GM23338 (cell line): Measurements from ENCODE around the gene COBL. TPM values are rescaled to one million over a fixed set of nuclear protein-coding genes. Genes with fewer than 3 reads are reported as not detected.

Experiments
- ATAC-seq: fragments of 200-7000 bp; cut with Tn5 transposase; 3 replicates; pipeline ENCODE4 v1.9.1; 2020
- DNase-seq: peaks from one replicate; pipeline ENCODE4 v3.0.0-alpha.2; 2015; ENCODE audit warnings: low spot score
- H2AFZ ChIP-seq: fragments of 200-600 bp; sonication (generic); 2 replicates; pipeline ENCODE4 v1.8.0; 2016; ENCODE audit warnings: antibody characterized with exemption, mild to moderate bottlenecking, moderate library complexity
- H3F3A ChIP-seq: fragments of 200-600 bp; sonication (generic); replicated peaks from 2 replicates; pipeline ENCODE4 v1.8.0; 2017; ENCODE audit warnings: antibody characterized with exemption, mixed run types, low read depth
- H3K27ac ChIP-seq: fragments of 200-600 bp; sonication (generic); 2 replicates; pipeline ENCODE4 v1.6.1; 2016; ENCODE audit warnings: low read depth
- H3K27me3 ChIP-seq: fragments of 200-600 bp; sonication (generic); 2 replicates; pipeline ENCODE4 v1.8.0; 2016; ENCODE audit warnings: mild to moderate bottlenecking, mixed run types, moderate library complexity; ENCODE audit not compliant: insufficient read depth
- H3K36me3 ChIP-seq: fragments of 200-600 bp; sonication (generic); 2 replicates; pipeline ENCODE4 v1.8.0; 2016; ENCODE audit warnings: mild to moderate bottlenecking; ENCODE audit not compliant: insufficient read depth
- H3K4me1 ChIP-seq: fragments of 200-600 bp; sonication (generic); 2 replicates; pipeline ENCODE4 v1.8.0; 2016; ENCODE audit warnings: mild to moderate bottlenecking, moderate library complexity; ENCODE audit not compliant: insufficient read depth
- H3K4me2 ChIP-seq: fragments of 200-600 bp; sonication (generic); 2 replicates; pipeline ENCODE4 v1.7.1; 2017; ENCODE audit warnings: mixed run types
- H3K4me3 ChIP-seq: fragments of 200-600 bp; sonication (generic); 2 replicates; pipeline ENCODE4 v1.6.1; 2016; ENCODE audit warnings: mixed run types
- H3K79me2 ChIP-seq: fragments of 200-600 bp; sonication (generic); replicated peaks from 2 replicates; pipeline ENCODE4 v1.8.0; 2017; ENCODE audit warnings: mild to moderate bottlenecking; ENCODE audit not compliant: insufficient read depth
- H3K9me2 ChIP-seq: fragments of 200-600 bp; sonication (generic); 2 replicates; pipeline ENCODE4 v1.8.0; 2017; ENCODE audit not compliant: insufficient read depth
- H4K20me1 ChIP-seq: fragments of 200-600 bp; sonication (generic); replicated peaks from 2 replicates; pipeline ENCODE4 v1.8.0; 2017; ENCODE audit warnings: mild to moderate bottlenecking; ENCODE audit not compliant: insufficient read depth
- H3K27ac Mint-ChIP-seq: 2 replicates; pipeline ENCODE4 v1.8.0; 2020; ENCODE audit warnings: inconsistent platforms, mild to moderate bottlenecking, moderate library complexity, mixed read lengths
- H3K27me3 Mint-ChIP-seq: 3 replicates; pipeline ENCODE4 v1.8.0; 2022; ENCODE audit warnings: low read depth, mild to moderate bottlenecking, moderate library complexity, mixed read lengths, inconsistent platforms; ENCODE audit not compliant: insufficient read depth, poor library complexity
- H3K36me3 Mint-ChIP-seq: 3 replicates; pipeline ENCODE4 v1.8.0; 2021; ENCODE audit warnings: low read depth, mild to moderate bottlenecking, inconsistent platforms, moderate library complexity, mixed read lengths
- H3K4me1 Mint-ChIP-seq: 3 replicates; pipeline ENCODE4 v1.8.0; 2020; ENCODE audit warnings: mild to moderate bottlenecking, inconsistent platforms, mixed read lengths
- H3K4me3 Mint-ChIP-seq: 3 replicates; pipeline ENCODE4 v1.8.0; 2021; ENCODE audit warnings: moderate library complexity, mild to moderate bottlenecking, inconsistent platforms, mixed read lengths
- H3K9me3 Mint-ChIP-seq: 3 replicates; pipeline ENCODE4 v1.8.0; 2020; ENCODE audit warnings: moderate library complexity, mild to moderate bottlenecking, inconsistent platforms, mixed read lengths
- CREB1 ChIP-seq: fragments of 250-450 bp; sonication (Bioruptor Pico); IDR thresholded peaks from 2 replicates; pipeline ENCODE4 v1.5.0; 2020; ENCODE audit warnings: low read depth, mild to moderate bottlenecking, moderate library complexity
- EZH2 ChIP-seq: fragments of 200-600 bp; sonication (generic); IDR thresholded peaks from one replicate; pipeline ENCODE4 v1.8.0; 2017; ENCODE audit warnings: antibody characterized with exemption, mild to moderate bottlenecking, low read depth; ENCODE audit not compliant: unreplicated experiment
- EZH2phosphoT487 ChIP-seq: fragments of 200-600 bp; sonication (generic); IDR thresholded peaks from one replicate; pipeline ENCODE4 v1.8.1; 2018; ENCODE audit warnings: antibody characterized with exemption; ENCODE audit not compliant: unreplicated experiment
- JUNB ChIP-seq: IDR thresholded peaks from one replicate; pipeline ENCODE4 v1.6.1; 2016; ENCODE audit warnings: antibody characterized with exemption; ENCODE audit not compliant: unreplicated experiment
- NANOG ChIP-seq: IDR thresholded peaks from 2 replicates; pipeline ENCODE4 v1.6.1; 2016; ENCODE audit warnings: antibody characterized with exemption, borderline replicate concordance
- POLR2AphosphoS5 ChIP-seq: IDR thresholded peaks from 2 replicates; pipeline ENCODE4 v1.6.1; 2016; ENCODE audit warnings: antibody characterized with exemption, low read depth
- STAT1 ChIP-seq: IDR thresholded peaks from one replicate; pipeline ENCODE4 v1.6.1; 2016; ENCODE audit warnings: antibody characterized with exemption; ENCODE audit not compliant: unreplicated experiment
- ZNF114 ChIP-seq: fragments of 250-450 bp; sonication (Bioruptor Pico); IDR thresholded peaks from 2 replicates; pipeline ENCODE4 v1.5.0; 2020; ENCODE audit warnings: mild to moderate bottlenecking, moderate library complexity
- ZNF331 ChIP-seq: fragments of 250-450 bp; sonication (Bioruptor Pico); IDR thresholded peaks from 2 replicates; pipeline ENCODE4 v1.5.0; 2020; ENCODE audit warnings: low read depth, mild to moderate bottlenecking, moderate library complexity
- polyA plus RNA-seq: library from polyadenylated mRNA; unstranded; fragments of >200 nt; fragmentation: Nextera tagmentation; extraction: Ambion mirVana; gene quantifications from 2 replicates; pipeline ENCODE4 v1.2.1, GENCODE V29; 2016
- total RNA-seq: library from RNA; depleted of rRNA; stranded (reverse); fragments of >200 nt; shearing (Covaris generic); gene quantifications from 2 replicates; pipeline ENCODE4 v1.2.3, GENCODE V29; 2014
- TF ChIP-seq, protein P1 (sequence below), 2 experiments: fragments of 200-600 bp in 1 of 2; sonication (generic) in 1 of 2; conservative IDR thresholded peaks; 2 replicates each; pipeline versions ENCODE4 v1.5.1 to v1.6.1; 2016 to 2017; ENCODE audit warnings: antibody characterized with exemption in 2 of 2, low read depth in 2 of 2, mild to moderate bottlenecking in 2 of 2, moderate library complexity in 1 of 2
- TF ChIP-seq, protein P2 (sequence below): fragments of 250-450 bp; sonication (Bioruptor Pico); IDR thresholded peaks from 2 replicates; pipeline ENCODE4 v1.5.0; 2020; ENCODE audit warnings: mild to moderate bottlenecking, moderate library complexity
- TF ChIP-seq, protein P3 (sequence below): IDR thresholded peaks from one replicate; pipeline ENCODE4 v1.6.1; 2018; ENCODE audit warnings: antibody characterized with exemption; ENCODE audit not compliant: unreplicated experiment
- TF ChIP-seq, protein P4 (sequence below): IDR thresholded peaks from 2 replicates; pipeline ENCODE4 v1.6.1; 2016; ENCODE audit warnings: antibody characterized with exemption

The COBL gene
- total and polyA plus RNA-seq, 2 experiments from 2014 or later, result 18.3 to 51.9 TPM

DNA sequence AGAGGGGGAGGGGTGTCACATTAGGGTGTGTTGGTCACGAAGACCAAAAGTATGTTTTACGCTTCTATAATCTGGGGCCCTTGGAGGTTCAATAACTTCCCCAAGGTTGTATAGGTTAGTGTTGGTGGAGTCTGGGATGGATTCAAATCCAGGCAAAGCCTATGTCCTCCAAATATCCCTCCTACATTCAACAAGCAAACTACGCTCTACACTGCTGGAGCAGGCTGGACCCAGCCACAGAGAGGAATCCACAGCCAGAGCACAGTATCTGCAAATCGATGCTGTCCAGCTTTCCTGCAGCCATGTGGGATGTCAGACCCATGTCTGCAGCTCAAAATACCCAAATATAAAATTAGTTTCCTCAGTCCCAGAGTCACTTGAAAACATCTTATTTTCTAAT is 198.0 kb downstream of the COBL start:
- no peak for DNase-seq
- no peak overlapping the region for H3K27ac ChIP-seq
- Mint-ChIP-seq H3K27me3 (peaks cover 4% of the 10 kb centered on the region), H3K4me1 (peaks cover 15% of the 10 kb centered on the region), H3K4me3 (no peak overlapping the region), H3K27ac (no peak overlapping the region; the same call in 1 of the 2 replicates), H3K36me3 (no peaks in the 10 kb centered on the region; the same call in 2 of the 3 replicates), H3K9me3 (peaks cover 6% of the 10 kb centered on the region; the same call in 2 of the 3 replicates)
- no peaks in the 10 kb centered on the region for H3K27me3 ChIP-seq
- H2AFZ ChIP-seq, result no peak overlapping the region
- no peaks in the 10 kb centered on the region for H3F3A ChIP-seq
- H3K4me3 ChIP-seq, result no peak overlapping the region
- H3K4me2 ChIP-seq, result no peak overlapping the region
- H4K20me1 ChIP-seq, result no peaks in the 10 kb centered on the region
- TF ChIP-seq ZNF331, result no peak
- TF ChIP-seq ZNF114 (CRISPR knock-in tag), result no peak
- TF ChIP-seq CREB1, result no peak
- TF ChIP-seq EZH2, result no peak
- TF ChIP-seq, protein P1, sequence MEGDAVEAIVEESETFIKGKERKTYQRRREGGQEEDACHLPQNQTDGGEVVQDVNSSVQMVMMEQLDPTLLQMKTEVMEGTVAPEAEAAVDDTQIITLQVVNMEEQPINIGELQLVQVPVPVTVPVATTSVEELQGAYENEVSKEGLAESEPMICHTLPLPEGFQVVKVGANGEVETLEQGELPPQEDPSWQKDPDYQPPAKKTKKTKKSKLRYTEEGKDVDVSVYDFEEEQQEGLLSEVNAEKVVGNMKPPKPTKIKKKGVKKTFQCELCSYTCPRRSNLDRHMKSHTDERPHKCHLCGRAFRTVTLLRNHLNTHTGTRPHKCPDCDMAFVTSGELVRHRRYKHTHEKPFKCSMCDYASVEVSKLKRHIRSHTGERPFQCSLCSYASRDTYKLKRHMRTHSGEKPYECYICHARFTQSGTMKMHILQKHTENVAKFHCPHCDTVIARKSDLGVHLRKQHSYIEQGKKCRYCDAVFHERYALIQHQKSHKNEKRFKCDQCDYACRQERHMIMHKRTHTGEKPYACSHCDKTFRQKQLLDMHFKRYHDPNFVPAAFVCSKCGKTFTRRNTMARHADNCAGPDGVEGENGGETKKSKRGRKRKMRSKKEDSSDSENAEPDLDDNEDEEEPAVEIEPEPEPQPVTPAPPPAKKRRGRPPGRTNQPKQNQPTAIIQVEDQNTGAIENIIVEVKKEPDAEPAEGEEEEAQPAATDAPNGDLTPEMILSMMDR (conservative IDR thresholded peaks at IDR 0.05; ENCODE audit: low read depth in 2 of 2), result no peak
- no peak for TF ChIP-seq JUNB
- no peak for TF ChIP-seq STAT1
- no peak for TF ChIP-seq EZH2phosphoT487
- TF ChIP-seq, protein P2, sequence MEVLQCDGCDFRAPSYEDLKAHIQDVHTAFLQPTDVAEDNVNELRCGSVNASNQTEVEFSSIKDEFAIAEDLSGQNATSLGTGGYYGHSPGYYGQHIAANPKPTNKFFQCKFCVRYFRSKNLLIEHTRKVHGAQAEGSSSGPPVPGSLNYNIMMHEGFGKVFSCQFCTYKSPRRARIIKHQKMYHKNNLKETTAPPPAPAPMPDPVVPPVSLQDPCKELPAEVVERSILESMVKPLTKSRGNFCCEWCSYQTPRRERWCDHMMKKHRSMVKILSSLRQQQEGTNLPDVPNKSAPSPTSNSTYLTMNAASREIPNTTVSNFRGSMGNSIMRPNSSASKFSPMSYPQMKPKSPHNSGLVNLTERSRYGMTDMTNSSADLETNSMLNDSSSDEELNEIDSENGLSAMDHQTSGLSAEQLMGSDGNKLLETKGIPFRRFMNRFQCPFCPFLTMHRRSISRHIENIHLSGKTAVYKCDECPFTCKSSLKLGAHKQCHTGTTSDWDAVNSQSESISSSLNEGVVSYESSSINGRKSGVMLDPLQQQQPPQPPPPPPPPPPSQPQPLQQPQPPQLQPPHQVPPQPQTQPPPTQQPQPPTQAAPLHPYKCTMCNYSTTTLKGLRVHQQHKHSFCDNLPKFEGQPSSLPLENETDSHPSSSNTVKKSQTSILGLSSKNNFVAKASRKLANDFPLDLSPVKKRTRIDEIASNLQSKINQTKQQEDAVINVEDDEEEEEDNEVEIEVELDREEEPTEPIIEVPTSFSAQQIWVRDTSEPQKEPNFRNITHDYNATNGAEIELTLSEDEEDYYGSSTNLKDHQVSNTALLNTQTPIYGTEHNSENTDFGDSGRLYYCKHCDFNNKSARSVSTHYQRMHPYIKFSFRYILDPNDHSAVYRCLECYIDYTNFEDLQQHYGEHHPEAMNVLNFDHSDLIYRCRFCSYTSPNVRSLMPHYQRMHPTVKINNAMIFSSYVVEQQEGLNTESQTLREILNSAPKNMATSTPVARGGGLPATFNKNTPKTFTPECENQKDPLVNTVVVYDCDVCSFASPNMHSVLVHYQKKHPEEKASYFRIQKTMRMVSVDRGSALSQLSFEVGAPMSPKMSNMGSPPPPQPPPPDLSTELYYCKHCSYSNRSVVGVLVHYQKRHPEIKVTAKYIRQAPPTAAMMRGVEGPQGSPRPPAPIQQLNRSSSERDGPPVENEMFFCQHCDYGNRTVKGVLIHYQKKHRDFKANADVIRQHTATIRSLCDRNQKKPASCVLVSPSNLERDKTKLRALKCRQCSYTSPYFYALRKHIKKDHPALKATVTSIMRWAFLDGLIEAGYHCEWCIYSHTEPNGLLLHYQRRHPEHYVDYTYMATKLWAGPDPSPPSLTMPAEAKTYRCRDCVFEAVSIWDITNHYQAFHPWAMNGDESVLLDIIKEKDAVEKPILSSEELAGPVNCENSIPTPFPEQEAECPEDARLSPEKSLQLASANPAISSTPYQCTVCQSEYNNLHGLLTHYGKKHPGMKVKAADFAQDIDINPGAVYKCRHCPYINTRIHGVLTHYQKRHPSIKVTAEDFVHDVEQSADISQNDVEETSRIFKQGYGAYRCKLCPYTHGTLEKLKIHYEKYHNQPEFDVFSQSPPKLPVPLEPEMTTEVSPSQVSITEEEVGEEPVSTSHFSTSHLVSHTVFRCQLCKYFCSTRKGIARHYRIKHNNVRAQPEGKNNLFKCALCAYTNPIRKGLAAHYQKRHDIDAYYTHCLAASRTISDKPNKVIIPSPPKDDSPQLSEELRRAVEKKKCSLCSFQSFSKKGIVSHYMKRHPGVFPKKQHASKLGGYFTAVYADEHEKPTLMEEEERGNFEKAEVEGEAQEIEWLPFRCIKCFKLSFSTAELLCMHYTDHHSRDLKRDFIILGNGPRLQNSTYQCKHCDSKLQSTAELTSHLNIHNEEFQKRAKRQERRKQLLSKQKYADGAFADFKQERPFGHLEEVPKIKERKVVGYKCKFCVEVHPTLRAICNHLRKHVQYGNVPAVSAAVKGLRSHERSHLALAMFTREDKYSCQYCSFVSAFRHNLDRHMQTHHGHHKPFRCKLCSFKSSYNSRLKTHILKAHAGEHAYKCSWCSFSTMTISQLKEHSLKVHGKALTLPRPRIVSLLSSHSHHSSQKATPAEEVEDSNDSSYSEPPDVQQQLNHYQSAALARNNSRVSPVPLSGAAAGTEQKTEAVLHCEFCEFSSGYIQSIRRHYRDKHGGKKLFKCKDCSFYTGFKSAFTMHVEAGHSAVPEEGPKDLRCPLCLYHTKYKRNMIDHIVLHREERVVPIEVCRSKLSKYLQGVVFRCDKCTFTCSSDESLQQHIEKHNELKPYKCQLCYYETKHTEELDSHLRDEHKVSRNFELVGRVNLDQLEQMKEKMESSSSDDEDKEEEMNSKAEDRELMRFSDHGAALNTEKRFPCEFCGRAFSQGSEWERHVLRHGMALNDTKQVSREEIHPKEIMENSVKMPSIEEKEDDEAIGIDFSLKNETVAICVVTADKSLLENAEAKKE (CRISPR knock-in tag), result no peak
- no peak for TF ChIP-seq POLR2AphosphoS5
- TF ChIP-seq, protein P3, sequence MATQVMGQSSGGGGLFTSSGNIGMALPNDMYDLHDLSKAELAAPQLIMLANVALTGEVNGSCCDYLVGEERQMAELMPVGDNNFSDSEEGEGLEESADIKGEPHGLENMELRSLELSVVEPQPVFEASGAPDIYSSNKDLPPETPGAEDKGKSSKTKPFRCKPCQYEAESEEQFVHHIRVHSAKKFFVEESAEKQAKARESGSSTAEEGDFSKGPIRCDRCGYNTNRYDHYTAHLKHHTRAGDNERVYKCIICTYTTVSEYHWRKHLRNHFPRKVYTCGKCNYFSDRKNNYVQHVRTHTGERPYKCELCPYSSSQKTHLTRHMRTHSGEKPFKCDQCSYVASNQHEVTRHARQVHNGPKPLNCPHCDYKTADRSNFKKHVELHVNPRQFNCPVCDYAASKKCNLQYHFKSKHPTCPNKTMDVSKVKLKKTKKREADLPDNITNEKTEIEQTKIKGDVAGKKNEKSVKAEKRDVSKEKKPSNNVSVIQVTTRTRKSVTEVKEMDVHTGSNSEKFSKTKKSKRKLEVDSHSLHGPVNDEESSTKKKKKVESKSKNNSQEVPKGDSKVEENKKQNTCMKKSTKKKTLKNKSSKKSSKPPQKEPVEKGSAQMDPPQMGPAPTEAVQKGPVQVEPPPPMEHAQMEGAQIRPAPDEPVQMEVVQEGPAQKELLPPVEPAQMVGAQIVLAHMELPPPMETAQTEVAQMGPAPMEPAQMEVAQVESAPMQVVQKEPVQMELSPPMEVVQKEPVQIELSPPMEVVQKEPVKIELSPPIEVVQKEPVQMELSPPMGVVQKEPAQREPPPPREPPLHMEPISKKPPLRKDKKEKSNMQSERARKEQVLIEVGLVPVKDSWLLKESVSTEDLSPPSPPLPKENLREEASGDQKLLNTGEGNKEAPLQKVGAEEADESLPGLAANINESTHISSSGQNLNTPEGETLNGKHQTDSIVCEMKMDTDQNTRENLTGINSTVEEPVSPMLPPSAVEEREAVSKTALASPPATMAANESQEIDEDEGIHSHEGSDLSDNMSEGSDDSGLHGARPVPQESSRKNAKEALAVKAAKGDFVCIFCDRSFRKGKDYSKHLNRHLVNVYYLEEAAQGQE, result no peak
- no peak for TF ChIP-seq NANOG
- TF ChIP-seq, protein P4, sequence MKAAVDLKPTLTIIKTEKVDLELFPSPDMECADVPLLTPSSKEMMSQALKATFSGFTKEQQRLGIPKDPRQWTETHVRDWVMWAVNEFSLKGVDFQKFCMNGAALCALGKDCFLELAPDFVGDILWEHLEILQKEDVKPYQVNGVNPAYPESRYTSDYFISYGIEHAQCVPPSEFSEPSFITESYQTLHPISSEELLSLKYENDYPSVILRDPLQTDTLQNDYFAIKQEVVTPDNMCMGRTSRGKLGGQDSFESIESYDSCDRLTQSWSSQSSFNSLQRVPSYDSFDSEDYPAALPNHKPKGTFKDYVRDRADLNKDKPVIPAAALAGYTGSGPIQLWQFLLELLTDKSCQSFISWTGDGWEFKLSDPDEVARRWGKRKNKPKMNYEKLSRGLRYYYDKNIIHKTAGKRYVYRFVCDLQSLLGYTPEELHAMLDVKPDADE, result no peak
- no peaks in the 10 kb centered on the region for H3K4me1 ChIP-seq
- no peaks in the 10 kb centered on the region for H3K79me2 ChIP-seq
- H3K9me2 ChIP-seq, result no peaks in the 10 kb centered on the region
- no peaks in the 10 kb centered on the region for H3K36me3 ChIP-seq
- ATAC-seq, result no peak
